Heart left ventricle (tissue), 16 donors: Measurements from ENCODE around the gene PSMD7. TPM values are rescaled to one million over a fixed set of nuclear protein-coding genes. Genes with fewer than 3 reads are reported as not detected.

Experiments
- ATAC-seq, 4 donors: fragments of 200-7000 bp; cut with Tn5 transposase; one replicate each; pipeline ENCODE4 v1.9.1; 2020 to 2022; ENCODE audit warnings: moderate library complexity in 4 of 4, mild to moderate bottlenecking in 3 of 4, moderate number of reproducible peaks in 1 of 4
- DNase-seq, 5 donors: peaks; one replicate each; pipeline ENCODE4 v3.0.0-alpha.2; 2020
- H3K27ac ChIP-seq, 12 donors: fragments of 200-600 bp; sonication (generic) in 4 of 12; one replicate each; pipeline versions ENCODE4 v1.5.0 to v1.8.0; 2016 to 2022; ENCODE audit warnings: mild to moderate bottlenecking in 2 of 12
- H3K27me3 ChIP-seq, 9 donors: fragments of 200-600 bp; sonication (generic) in 2 of 9; one replicate each; pipeline versions ENCODE4 v1.5.1 to v1.8.0; 2016 to 2022; ENCODE audit warnings: mild to moderate bottlenecking in 3 of 9
- H3K36me3 ChIP-seq, 9 donors: fragments of 200-600 bp; sonication (generic) in 2 of 9; one replicate each; pipeline versions ENCODE4 v1.5.0 to v1.8.0; 2018 to 2022; ENCODE audit warnings: mild to moderate bottlenecking in 2 of 9
- H3K4me1 ChIP-seq, 12 donors: fragments of 200-600 bp; sonication (generic) in 4 of 12; one replicate each; pipeline versions ENCODE4 v1.5.0 to v1.8.0; 2016 to 2022; ENCODE audit warnings: mild to moderate bottlenecking in 3 of 12
- H3K4me3 ChIP-seq, 12 donors: fragments of 200-600 bp; sonication (generic) in 4 of 12; one replicate each; pipeline versions ENCODE4 v1.5.0 to v1.8.0; 2017 to 2022; ENCODE audit warnings: mild to moderate bottlenecking in 9 of 12, moderate library complexity in 4 of 12
- H3K9me3 ChIP-seq, 12 donors: fragments of 200-600 bp; sonication (generic) in 4 of 12; one replicate each; pipeline versions ENCODE4 v1.5.0 to v1.8.0; 2016 to 2022; ENCODE audit warnings: mild to moderate bottlenecking in 1 of 12
- CTCF ChIP-seq, 12 donors: fragments of 200-600 bp; sonication (generic) in 4 of 12; IDR thresholded peaks; one replicate each; pipeline versions ENCODE4 v1.5.0 to v1.8.0; 2018 to 2022; ENCODE audit warnings: antibody characterized with exemption in 12 of 12, mild to moderate bottlenecking in 5 of 12
- POLR2A ChIP-seq, 2 donors: fragments of 450-650 bp; IDR thresholded peaks; one replicate each; pipeline ENCODE4 v1.6.1; 2017; ENCODE audit warnings: antibody characterized with exemption in 2 of 2, mild to moderate bottlenecking in 2 of 2, moderate library complexity in 2 of 2
- WGBS, 4 donors: extraction: QIAGEN DNeasy Blood & Tissue Kit in 2 of 4; methylation state at CpG; one replicate each; pipeline versions ENCODE4 v1.1.5 to v1.1.7; 2013 to 2018; 5-methylcytosine and 5-hydroxymethylcytosine counted together
- intact Hi-C, 10 donors: fragments of 100-400 bp; cut with DNase I; formaldehyde crosslinking; loops; one replicate each; pipeline versions ENCODE4 v1.11.1 to v1.14.2; 2022
- polyA plus RNA-seq, 2 donors: library from polyadenylated mRNA; stranded (reverse); fragments of 200-250 nt; gene quantifications; one replicate each; pipeline ENCODE4 v1.2.3, GENCODE V29; 2013
- total RNA-seq, 9 donors: library from RNA; depleted of rRNA in 2 of 9; stranded (reverse); fragments of >200 nt in 2 of 9; fragmentation: NEBNext Ultra II Directional in 3 of 9; extraction: Animal tissue kit (Norgen Biotek cat#: 25700) in 3 of 9; gene quantifications; one replicate each; pipeline versions ENCODE4 v1.1.0 to v1.2.4, GENCODE V29; 2016 to 2023
- donor health status: ischemic (EF 13 %, LVEDD 7.1; RV severe dilation, severe dysfunction).
- donor health status: healthy with polysubstance abuse.
- donor health status: DM: no; HTN: yes; CAD: no.
- donor health status: DM: no; HTN: no; CAD: no.
- donor health status: ischemic (EF 25% LVEDD 6.9; RV normal size, moderate dysfunction).
- donor health status: ischemic (EF 25% LVEDD 5.7; RV mildly dilated, moderate dysfunction).
- donor health status: healthy.
- donor health status: DM: yes; HTN: yes; CAD: no.
- donor health status: ischemic (EF 35%, LVEDD 5.7; RV mildly dilated, moderate dysfunction).
- donor health status: nonischemic (EF 11% LVEDD 7.7; RV severe dilation, severe dysfunction).
- donor health status: DM: yes; HTN: yes; CAD: no.
- donor health status: PGD.
- donor health status: ischemic (EF 29% LVEDD 5.4; RV normal size, mild dysfunction).
- donor health status: nonischemic (EF 23%, LVEDD 6.1; RV moderate dilation, normal function).

Gene PSMD7
- total and polyA plus RNA-seq, 11 donors: 74.1 to 226 (median 131) TPM

- intact Hi-C loops: no loop called here
- Histone ChIP-seq H3K4me3 (no peak overlapping the region), H3K36me3 (no peaks in the 10 kb centered on the region), H3K27ac (no peak overlapping the region), H3K9me3 (no peaks in the 10 kb centered on the region), H3K4me1 (no peaks in the 10 kb centered on the region), H3K27me3 (peaks cover 0 to 3% (median 0%) of the 10 kb centered on the region in 9 donors)
- DNase-seq (no peak), ATAC-seq (no peak)
- TF ChIP-seq POLR2A (IDR thresholded peaks at IDR 0.05) (no peak), CTCF (IDR thresholded peaks at IDR 0.05) (no peak)
- WGBS, 4 donors: 55 to 75% (median 67%) methylated on average over 3 of the region's 3 CpGs
Measured at GRCh38 chr16:74252329-74252728, 44.3 kb upstream of the PSMD7 start.

DNA sequence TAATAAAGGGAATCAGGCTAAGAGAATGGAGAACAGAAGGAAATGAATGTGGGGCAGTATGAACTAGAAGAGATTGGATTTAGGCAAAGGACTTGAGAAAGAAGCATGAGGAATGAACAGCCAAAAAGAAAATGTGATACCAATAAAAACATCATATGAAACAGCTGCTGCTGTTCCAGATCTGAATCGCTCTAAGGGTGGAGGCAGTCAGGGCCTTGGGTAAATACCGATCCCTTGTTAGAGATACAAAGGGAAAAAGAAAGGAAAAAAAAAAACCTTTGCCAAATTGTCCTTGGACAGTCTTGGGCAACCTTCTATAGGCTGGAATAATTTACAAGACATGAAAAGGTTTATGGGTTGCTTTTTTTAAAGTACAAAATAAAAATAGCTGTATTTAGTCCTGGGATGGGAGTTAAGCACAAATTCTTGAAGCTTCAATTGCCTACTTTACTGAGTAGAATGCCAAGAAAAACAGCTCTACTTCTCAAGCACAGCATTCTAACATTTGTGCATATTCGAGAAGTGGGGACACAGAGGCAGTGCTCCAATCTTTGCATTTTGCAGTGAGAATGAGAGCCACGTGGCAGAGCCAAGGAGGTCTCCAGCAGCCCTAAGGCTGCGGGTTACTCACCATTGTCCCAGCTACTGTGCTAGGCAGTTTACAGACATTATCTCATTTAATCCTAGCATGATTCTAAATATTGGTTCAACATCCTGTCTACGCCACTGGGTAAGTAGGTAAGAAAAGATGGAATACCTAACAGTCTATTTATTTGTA lies 43.3 kb upstream of the PSMD7 start:
- Histone ChIP-seq H3K9me3 (no peaks in the 10 kb centered on the region), H3K27me3 (peaks cover 0 to 3% (median 0%) of the 10 kb centered on the region in 9 donors), H3K4me1 (no peaks in the 10 kb centered on the region), H3K36me3 (no peaks in the 10 kb centered on the region), H3K4me3 (no peak overlapping the region), H3K27ac (no peak overlapping the region)
- 74 to 85% (median 81%) methylated on average over 6 of the region's 6 CpGs for WGBS, 4 donors
- ATAC-seq (no peak), DNase-seq (no peak)
- intact Hi-C loops: no loop called here
- TF ChIP-seq CTCF (IDR thresholded peaks at IDR 0.05) (no peak), POLR2A (IDR thresholded peaks at IDR 0.05) (no peak)

DNA sequence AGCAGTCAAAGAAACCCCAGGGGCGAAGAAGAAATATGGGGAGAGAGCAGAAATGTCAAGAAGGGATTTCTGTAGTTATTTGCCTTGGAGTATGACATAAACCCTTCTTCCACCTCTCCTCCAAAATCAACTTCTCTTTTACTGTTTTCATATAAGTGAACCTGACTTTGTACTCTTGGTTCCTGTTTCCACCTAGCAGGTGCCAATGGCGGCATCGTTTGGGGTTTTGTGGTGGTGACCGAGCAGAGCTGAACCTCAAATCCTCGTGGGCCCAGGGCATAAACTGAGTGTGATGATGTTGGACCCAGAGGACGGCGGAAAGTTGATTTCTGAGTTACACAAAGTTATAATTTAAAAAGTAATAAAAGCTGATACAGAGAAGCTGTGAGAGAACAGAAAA lies 39.6 kb upstream of the PSMD7 start:
- Histone ChIP-seq H3K36me3 (no peaks in the 10 kb centered on the region), H3K27me3 (no peaks in the 10 kb centered on the region), H3K9me3 (no peaks in the 10 kb centered on the region), H3K27ac (no peak overlapping the region), H3K4me1 (no peaks in the 10 kb centered on the region), H3K4me3 (no peak overlapping the region)
- ATAC-seq (no peak), DNase-seq (no peak)
- 77 to 91% (median 82%) methylated on average over 7 of the region's 7 CpGs for WGBS, 4 donors
- intact Hi-C loops: no loop called here
- TF ChIP-seq POLR2A (IDR thresholded peaks at IDR 0.05) (no peak), CTCF (IDR thresholded peaks at IDR 0.05) (no peak)

DNA sequence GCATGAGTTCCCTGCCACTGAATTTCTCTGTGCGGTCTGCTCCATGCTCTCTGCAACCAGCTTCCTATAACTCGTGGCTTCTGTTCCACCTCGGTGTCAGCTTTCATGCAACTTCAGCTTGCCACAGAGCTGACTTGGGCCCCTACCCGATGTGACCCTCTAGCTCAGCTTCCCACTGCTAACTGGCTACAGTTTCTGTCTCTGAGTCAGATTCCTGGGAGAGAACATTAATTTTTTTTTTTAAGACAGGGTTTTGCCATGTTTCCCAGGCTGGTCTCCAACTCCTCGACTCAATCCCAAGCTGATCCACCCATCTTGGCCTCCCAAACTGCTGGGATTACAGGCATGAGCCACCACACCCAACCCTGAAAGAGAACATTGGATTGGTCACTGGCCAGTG lies 35.5 kb upstream of the PSMD7 start:
- H3K36me3 ChIP-seq: no peaks in the 10 kb centered on the region
- WGBS, 4 donors: 67 to 74% (median 71%) methylated on average over 5 of the region's 5 CpGs
- H3K27ac ChIP-seq: no peak overlapping the region
- intact Hi-C loops: no loop called here
- H3K4me3 ChIP-seq: no peak overlapping the region
- DNase-seq (no peak), ATAC-seq (no peak)
- H3K4me1 ChIP-seq: no peaks in the 10 kb centered on the region
- H3K27me3 ChIP-seq: no peaks in the 10 kb centered on the region
- H3K9me3 ChIP-seq: no peaks in the 10 kb centered on the region
- TF ChIP-seq CTCF (IDR thresholded peaks at IDR 0.05) (no peak), POLR2A (IDR thresholded peaks at IDR 0.05) (no peak)
